Measurements from ENCODE around the gene ATP5IF1.

- TF ChIP-seq, protein P1, sequence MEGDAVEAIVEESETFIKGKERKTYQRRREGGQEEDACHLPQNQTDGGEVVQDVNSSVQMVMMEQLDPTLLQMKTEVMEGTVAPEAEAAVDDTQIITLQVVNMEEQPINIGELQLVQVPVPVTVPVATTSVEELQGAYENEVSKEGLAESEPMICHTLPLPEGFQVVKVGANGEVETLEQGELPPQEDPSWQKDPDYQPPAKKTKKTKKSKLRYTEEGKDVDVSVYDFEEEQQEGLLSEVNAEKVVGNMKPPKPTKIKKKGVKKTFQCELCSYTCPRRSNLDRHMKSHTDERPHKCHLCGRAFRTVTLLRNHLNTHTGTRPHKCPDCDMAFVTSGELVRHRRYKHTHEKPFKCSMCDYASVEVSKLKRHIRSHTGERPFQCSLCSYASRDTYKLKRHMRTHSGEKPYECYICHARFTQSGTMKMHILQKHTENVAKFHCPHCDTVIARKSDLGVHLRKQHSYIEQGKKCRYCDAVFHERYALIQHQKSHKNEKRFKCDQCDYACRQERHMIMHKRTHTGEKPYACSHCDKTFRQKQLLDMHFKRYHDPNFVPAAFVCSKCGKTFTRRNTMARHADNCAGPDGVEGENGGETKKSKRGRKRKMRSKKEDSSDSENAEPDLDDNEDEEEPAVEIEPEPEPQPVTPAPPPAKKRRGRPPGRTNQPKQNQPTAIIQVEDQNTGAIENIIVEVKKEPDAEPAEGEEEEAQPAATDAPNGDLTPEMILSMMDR (IDR thresholded peaks at IDR 0.05; ENCODE audit: low read length) = no peak
- no peak for TF ChIP-seq EZH2 (optimal IDR thresholded peaks at IDR 0.05; ENCODE audit: low read depth, low read length)
These were observed 31.7 kb downstream of the ATP5IF1 start for GRCh38 chr1:28267633-28268032.
